ENCODE measurements around the gene RHOBTB3.
A peak's percentile ranks its signal among the peaks of the same experiment; 100 is the strongest.

Gene RHOBTB3

GRCh38 chr5:95730730-95731570 is at the start of gene RHOBTB3:
RHOBTB3 (plus strand) TSS chr5:95731336; CDS start chr5:95731683, 347 bp downstream.
- TF ChIP-seq CTCF (conservative IDR thresholded peaks at IDR 0.05; ENCODE audit: control insufficient read depth, insufficient read depth, low read depth, low read length): no peak
- H3K4me3 ChIP-seq (ENCODE audit: control insufficient read depth, low read depth, low read length): peak within 1 kb of the TSS; percentile 86
- peak; percentile 89 for DNase-seq (ENCODE audit: low read depth)

GRCh38 chr5:95682891-95683290 is 48.2 kb upstream of the RHOBTB3 start, which contains the start of gene SPATA9:
SPATA9 (minus strand) TSS chr5:95682991; CDS start chr5:95682854, 137 bp downstream.
- no peak for TF ChIP-seq CTCF (conservative IDR thresholded peaks at IDR 0.05; ENCODE audit: control insufficient read depth, insufficient read depth, low read depth, low read length)
- H3K4me3 ChIP-seq (ENCODE audit: control insufficient read depth, low read depth, low read length): no peak within 1 kb of the TSS
- no peak for DNase-seq (ENCODE audit: low read depth)

- no peak for DNase-seq (ENCODE audit: low read depth)
- TF ChIP-seq CTCF (conservative IDR thresholded peaks at IDR 0.05; ENCODE audit: control insufficient read depth, insufficient read depth, low read depth, low read length): no peak
- H3K4me3 ChIP-seq (ENCODE audit: control insufficient read depth, low read depth, low read length): no peak overlapping the region
These were observed 46.8 kb upstream of the RHOBTB3 start for GRCh38 chr5:95684361-95684760.

GRCh38 chr5:95686651-95687050 is 44.5 kb upstream of the RHOBTB3 start:
- DNase-seq (ENCODE audit: low read depth): no peak
- no peak for TF ChIP-seq CTCF (conservative IDR thresholded peaks at IDR 0.05; ENCODE audit: control insufficient read depth, insufficient read depth, low read depth, low read length)
- H3K4me3 ChIP-seq (ENCODE audit: control insufficient read depth, low read depth, low read length): no peak overlapping the region

GRCh38 chr5:95689680-95690079 is 41.5 kb upstream of the RHOBTB3 start:
- DNase-seq (ENCODE audit: low read depth): no peak
- no peak overlapping the region for H3K4me3 ChIP-seq (ENCODE audit: control insufficient read depth, low read depth, low read length)
- no peak for TF ChIP-seq CTCF (conservative IDR thresholded peaks at IDR 0.05; ENCODE audit: control insufficient read depth, insufficient read depth, low read depth, low read length)

- H3K4me3 ChIP-seq (ENCODE audit: control insufficient read depth, low read depth, low read length): no peak overlapping the region
- DNase-seq (ENCODE audit: low read depth): no peak
- TF ChIP-seq CTCF (conservative IDR thresholded peaks at IDR 0.05; ENCODE audit: control insufficient read depth, insufficient read depth, low read depth, low read length): no peak
These were observed 40.8 kb upstream of the RHOBTB3 start for GRCh38 chr5:95690333-95690732.
